Stimulated activated CD4-positive, alpha-beta T cell treated with anti-CD3 and anti-CD28 coated beads, TNF-alpha, amount 100 ng/mL, for 24 hours (primary cell): ENCODE measurements around the gene SLC41A2.
"Not testable (repeated sequence)": the region's sequence is repeated elsewhere in the genome, so short reads cannot be mapped to it uniquely, and the experiment has no call there.

ENCODE experiments used
- DNase-seq, 3 experiments: peaks; one replicate each; pipeline ENCODE4 v3.0.0-alpha.2; 2020; ENCODE audit warnings: low read depth in 3 of 3

The SLC41A2 gene

DNA sequence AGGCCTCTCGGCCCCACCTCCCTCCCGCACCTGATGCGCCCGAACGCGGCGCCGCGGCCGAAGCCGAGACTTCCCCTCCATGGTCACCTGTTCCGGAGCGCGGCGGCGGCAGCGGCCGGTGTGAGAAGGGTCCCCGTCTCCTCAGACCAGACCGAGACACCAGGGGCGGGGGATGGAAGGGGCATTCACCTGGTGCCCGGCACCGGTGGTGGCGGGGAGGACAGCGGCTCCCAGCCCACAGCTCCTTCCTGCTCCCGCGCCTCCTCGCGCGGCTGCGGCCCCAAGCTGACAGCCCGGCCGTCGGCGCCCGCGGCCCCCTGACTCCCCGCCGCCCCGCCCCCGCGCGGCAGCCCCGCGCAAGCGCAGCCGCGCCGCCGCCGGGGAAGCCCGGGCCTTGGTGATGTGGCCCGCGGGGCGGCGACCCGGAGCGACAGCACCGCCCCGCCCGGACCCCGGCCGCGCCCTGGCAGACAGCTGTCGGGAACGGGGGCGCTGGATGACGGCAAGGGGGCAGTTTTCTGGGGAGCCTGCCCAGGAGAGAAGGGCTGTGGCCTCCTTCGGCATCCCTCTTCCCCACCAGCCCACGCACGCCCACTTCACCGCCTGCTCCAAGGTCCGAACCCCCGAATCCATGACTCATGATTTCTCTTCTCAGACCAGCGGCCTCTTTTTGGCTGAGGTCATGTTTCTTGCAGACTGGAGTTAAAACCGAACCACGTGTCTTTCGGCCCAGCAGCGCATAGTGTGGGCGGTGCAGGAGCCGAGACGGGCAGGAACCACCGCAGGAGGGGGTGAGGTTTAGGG, at the start of gene SLC41A2:
Gene SLC41A2 (minus strand): TSS at position 290 of the 804 bp plus-strand sequence. CDS start 29,763 bp downstream, outside the sequence.
- peak; percentile 51 to 77 (median 60) for DNase-seq

GRCh38 chr12:105001476-105001875, 43.4 kb upstream of the SLC41A2 start:
- no peak for DNase-seq

DNA sequence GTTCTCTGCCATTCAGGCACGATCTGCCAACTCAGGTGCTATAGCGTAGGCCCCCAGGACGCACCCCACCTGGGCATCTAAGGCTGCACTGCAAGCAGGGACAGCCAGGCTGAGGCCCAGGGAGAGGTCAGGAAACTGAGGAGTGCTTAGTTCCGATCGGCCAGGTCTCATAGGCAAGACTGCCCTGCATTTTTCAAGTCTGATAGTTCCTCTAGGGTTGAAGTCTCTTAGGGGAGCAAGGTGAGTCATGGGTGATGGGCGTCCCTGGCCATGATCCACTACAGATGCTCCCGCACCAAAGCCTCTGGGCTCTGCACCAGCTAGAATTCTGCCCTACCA, 41.2 kb upstream of the SLC41A2 start:
- no peak for DNase-seq

- DNase-seq = no peak
Observed at GRCh38 chr12:104998423-104999346, 40.6 kb upstream of the SLC41A2 start.

DNA sequence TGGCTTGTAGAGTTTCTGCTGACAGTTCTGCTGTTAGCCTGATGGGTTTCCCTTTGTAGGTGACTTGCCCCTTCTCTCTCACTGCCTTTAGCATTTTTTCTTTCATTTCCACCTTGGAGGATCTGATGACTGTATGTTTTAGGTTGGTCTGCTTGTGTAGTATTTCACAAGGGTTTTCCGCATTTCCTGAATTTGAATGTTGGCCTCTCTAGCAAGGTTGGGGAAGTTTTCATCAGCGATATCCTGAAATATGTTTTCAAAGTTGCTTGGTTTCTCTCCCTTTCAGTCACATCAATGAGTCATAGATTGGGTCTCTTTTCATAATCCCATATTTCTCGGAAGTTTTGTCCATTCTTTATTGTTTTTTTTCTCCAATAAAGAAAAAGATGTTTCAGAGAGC, 39.5 kb upstream of the SLC41A2 start:
- DNase-seq = no peak

GRCh38 chr12:104994336-104994735, 36.2 kb upstream of the SLC41A2 start:
- no peak for DNase-seq

DNA sequence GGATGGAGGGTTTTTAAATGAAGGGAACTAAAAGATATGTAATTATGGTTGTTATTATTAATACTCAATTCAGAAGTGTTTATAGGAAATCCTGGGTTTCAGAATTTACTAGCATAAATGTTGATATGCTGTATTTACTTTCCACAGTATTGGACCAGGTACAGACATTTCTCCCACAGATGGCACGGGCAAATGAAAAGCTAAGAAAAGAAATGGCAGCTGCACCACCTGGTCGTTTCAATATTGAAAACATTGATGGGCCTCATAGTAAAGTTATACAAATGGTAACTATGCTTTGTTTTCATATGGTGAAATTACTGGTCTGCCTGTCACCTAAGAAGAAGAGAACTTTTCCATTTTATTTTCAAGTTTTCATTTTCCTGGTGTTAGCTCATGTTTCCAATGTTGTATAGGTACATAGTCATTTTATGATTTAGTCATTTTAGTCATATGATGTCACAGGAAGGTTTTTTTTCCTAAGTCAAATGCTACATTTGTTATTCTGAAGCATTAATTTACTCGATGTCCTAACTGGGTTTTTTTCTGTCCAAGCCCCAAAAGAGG, 33.6 kb upstream of the SLC41A2 start:
- no peak for DNase-seq

GRCh38 chr12:104990950-104991349, 32.9 kb upstream of the SLC41A2 start:
- DNase-seq = no peak

DNA sequence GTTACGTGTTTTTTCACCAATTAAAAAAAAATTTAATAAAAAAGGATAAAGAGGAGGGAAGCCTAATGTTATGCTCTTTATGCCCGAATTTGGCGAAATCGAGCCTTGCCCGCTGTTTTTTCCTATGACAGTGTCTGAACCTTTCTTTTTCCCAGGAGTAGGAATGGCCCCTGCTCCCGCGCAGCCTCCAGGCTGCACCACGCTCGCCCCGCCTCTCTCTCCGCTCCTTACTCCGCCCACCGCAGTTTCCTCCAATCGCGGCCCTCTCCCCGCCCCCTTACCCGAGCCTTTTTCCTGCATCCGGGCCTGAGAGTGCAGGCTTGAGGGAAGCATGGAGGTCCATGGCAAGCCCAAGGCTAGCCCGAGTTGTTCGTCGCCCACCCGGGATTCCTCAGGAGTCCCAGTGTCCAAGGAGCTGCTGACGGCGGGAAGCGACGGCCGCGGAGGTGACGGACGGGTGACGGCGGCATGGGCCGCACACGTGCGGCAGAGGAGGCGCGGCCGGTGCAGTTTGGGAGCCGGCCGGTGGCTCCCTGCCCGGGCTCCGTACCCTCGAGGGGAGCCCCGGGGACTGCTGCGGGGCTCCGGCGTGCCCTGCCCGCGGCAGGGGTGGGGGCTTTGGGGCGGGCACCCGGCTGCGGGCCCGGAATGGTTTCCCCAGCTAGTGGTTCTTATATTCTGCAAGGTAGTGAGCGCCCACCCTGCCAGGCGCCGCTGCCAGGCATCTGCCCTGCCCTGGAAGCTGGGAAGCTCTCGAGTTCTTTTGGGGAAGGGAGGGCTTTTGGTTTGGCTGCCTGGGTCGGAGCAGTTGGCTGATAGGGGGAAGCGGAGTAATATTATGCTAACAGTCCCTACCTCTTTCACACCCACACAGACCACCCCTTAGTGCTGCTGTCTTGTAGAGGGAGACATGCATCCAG, 28.2 kb upstream of the SLC41A2 start, which contains the start of gene NOPCHAP1:
Gene NOPCHAP1 (plus strand): TSS at position 295 of the 920 bp plus-strand sequence. CDS start 37 bp downstream, at position 332.
- peak; percentile 79 to 90 (median 81) for DNase-seq

GRCh38 chr12:104985206-104985605, 27.1 kb upstream of the SLC41A2 start:
- no peak for DNase-seq

GRCh38 chr12:104977688-104978087, 19.6 kb upstream of the SLC41A2 start:
- not testable (repeated sequence) for DNase-seq

DNA sequence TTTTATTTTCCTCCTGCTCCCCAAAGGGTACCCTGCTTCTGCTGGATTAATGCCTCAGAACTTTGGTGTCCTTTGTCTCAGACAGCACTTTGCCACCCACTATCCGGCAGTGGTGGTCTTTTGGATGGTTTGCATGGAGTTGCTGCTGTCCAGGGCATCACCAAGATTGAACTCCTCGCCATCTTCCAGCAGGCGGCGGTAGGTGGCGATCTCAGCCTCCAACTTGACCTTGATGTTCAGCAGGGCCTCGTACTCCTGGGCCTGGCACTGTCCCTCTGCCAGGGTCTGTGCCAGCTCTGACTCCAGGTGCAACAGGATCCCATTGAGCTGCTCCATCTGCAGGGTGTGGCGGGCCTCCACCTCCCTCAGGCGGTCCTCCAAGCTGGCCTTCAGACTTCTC, 18.6 kb upstream of the SLC41A2 start:
- DNase-seq = no peak

GRCh38 chr12:104975587-104976343, 17.7 kb upstream of the SLC41A2 start:
- no peak for DNase-seq

DNA sequence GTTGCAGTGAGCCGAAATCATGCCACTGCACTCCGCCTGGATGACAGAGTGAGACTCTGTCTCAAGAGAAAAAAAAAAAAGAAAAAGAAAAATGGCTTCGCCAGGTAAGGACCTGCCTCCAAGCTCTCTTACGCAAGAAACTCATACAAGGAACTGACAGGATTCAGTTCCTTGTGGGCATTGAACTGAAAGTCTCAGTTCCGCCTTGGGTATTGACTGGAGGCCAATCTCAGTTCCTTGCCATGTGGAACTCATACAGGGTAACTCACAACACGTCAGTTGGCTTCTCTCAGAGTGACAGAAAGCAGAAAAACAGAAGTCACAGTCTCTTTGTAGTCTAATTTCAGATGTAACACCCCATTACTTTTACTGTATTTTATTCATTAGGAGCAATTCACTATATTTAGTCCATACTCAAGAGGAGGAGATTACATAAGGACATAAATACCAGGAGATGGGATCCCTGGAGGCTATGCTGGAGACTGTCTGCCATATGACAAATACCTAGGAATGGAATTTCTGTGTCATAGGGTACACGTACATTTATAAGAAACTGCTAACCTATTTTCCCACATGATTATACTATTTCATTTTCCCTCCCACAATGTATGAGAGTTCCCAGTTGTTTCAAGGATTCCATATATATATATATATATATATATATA, 16.7 kb upstream of the SLC41A2 start:
- DNase-seq = no peak

- DNase-seq = no peak
Observed at GRCh38 chr12:104973250-104973649, 15.2 kb upstream of the SLC41A2 start.

DNA sequence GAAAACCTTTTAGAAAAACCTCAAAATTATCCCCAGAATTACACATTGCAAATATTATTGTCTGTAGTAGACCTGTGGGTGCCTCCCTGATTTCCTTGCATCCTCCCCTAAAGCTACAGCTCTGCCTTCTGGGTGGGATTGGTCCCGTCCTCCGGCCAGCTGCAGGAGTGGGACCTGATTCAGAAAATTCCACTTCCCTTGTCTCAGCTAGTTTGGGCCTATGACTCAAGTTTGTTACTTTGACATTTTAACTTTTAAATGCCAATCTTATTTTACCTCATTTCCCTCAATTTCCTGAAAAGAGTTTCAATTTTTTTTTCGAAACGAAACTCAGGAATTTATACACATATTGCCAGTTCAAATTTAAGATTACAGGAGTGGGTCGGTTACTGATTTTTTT, 13.2 kb upstream of the SLC41A2 start:
- no peak for DNase-seq

- DNase-seq = no peak
Observed at GRCh38 chr12:104969343-104969742, 11.3 kb upstream of the SLC41A2 start.

GRCh38 chr12:104966677-104967076, 8.6 kb upstream of the SLC41A2 start:
- no peak for DNase-seq

DNA sequence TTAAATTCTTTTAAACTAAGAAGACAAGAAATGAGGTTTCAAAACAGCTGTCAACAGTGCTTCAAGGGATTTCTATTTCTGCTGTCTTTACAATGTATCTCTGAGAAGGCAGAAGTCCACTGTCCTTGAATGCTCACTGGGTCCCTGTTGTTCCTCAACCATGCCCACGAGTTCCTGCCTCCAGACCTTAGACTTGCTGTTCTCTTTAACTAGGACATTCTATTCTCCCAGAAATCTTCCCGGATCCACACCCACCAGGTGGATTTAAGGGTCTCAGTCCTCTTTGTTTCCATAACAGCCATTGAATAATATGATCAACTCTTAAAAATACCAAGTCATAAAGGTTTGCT, 6.7 kb upstream of the SLC41A2 start:
- DNase-seq = no peak
